Measurements from ENCODE around the gene TBX3.
"Not testable (repeated sequence)": the region's sequence is repeated elsewhere in the genome, so short reads cannot be mapped to it uniquely, and the experiment has no call there.

Gene TBX3

GRCh38 chr12:114684098-114684869 lies at the start of gene TBX3:
TBX3 (minus strand) TSS chr12:114684175; CDS start chr12:114683200, 975 bp downstream.
- DNase-seq (ENCODE audit: low spot score in 2 of 2) (no peak), ATAC-seq (peak; percentile 69)
- Mint-ChIP-seq H3K4me3 (peak within 1 kb of the TSS; percentile 66), H3K27ac (no peak within 1 kb of the TSS), H3K4me1 (peaks cover 22% of the 10 kb centered on the region), H3K36me3 (peaks cover 8% of the 10 kb centered on the region), H3K9me3 (no peaks in the 10 kb centered on the region)

DNA sequence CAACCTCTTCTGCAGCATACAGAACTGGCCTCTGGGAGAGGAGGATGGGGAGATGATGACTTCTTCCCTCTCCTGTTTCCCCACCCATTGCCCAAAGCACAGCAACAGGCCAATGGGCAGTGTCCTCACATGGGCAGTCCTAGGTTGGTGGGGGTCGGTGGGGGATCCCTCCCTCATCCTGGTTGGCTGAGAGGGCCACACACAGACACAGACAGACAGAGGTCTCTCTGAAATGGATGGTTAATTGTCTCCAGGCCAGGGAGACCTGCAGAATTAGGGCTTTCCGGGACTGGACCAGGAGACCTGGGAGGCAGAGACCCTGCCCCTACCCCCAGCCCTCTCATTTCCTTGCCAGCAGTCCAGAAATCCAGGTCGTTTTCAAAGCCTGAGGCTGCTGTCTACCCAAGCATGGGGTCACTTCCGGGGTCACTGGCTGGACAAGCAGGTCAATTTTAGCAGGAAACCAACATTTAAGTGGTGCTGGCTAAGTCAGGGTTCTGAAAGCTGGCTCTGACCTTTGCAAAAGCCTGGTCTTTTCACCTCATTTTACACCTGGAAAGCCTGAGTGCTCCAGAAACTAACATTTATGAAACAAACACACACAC lies 48.6 kb upstream of the TBX3 start:
- H3K36me3 Mint-ChIP-seq: no peaks in the 10 kb centered on the region
- DNase-seq (ENCODE audit: low spot score in 2 of 2): no peak
- H3K27ac Mint-ChIP-seq: no peak overlapping the region
- no peak overlapping the region for H3K4me3 Mint-ChIP-seq
- no peaks in the 10 kb centered on the region for H3K9me3 Mint-ChIP-seq
- ATAC-seq: no peak
- no peaks in the 10 kb centered on the region for H3K4me1 Mint-ChIP-seq

DNA sequence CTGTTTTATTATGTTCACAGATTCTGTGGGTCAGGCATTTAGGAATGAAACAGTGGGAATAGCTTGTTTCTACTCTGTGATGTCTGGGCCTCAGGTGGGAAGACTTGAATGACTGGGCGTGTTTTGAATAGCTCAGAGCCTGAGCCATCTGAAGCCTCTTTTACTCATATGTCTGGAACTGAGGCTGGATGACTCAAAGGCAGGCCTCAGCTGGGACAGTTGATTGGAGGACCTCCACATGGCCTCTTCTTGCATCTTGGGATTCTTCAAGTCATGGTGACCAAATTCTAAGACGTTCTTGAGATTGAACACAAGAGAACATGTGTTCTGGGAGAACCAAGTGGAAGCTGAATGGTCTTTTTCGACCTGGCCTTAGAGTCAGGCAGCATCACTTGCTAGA lies 45.8 kb upstream of the TBX3 start:
- no peak overlapping the region for H3K27ac Mint-ChIP-seq
- DNase-seq (ENCODE audit: low spot score in 2 of 2): no peak
- no peak for ATAC-seq
- H3K4me1 Mint-ChIP-seq: no peaks in the 10 kb centered on the region
- no peaks in the 10 kb centered on the region for H3K36me3 Mint-ChIP-seq
- no peaks in the 10 kb centered on the region for H3K9me3 Mint-ChIP-seq
- no peak overlapping the region for H3K4me3 Mint-ChIP-seq

DNA sequence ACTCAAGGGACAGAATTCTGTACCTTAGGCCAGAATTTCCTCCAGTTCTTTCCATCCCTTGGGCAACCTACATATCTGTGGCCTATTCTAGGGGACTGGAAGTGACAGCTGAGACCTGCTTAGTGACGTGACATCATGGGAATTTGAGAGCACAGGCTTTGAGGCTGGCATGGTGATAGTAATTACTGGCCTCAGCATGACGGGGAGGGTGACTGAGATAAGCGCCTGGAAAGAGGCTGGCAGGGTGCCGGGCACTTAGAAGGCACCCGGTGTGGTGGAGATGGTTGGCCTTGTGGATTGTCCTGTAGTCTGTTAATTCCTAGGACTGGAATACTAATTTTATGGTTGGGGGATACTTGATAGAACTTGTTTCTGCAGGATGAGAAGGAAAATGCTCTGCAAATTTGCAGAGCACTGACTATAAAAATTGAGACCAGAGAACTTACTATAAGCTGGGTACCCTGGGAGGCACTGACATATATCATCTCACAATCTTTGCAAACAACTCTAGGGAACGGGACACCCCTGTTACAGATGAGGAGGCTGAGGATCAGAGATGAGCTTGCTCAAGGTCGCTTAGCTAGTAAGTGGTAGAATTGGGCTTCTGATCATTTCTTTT lies 42.2 kb upstream of the TBX3 start:
- H3K36me3 Mint-ChIP-seq: no peaks in the 10 kb centered on the region
- no peak overlapping the region for H3K27ac Mint-ChIP-seq
- peaks cover 3% of the 10 kb centered on the region for H3K9me3 Mint-ChIP-seq
- H3K4me3 Mint-ChIP-seq: no peak overlapping the region
- no peaks in the 10 kb centered on the region for H3K4me1 Mint-ChIP-seq
- no peak for DNase-seq (ENCODE audit: low spot score in 2 of 2)
- no peak for ATAC-seq

GRCh38 chr12:114722176-114722575 lies 38.2 kb upstream of the TBX3 start:
- ATAC-seq; DNase-seq (ENCODE audit: low spot score in 2 of 2); H3K9me3 Mint-ChIP-seq; H3K27ac Mint-ChIP-seq; H3K4me1 Mint-ChIP-seq; H3K4me3 Mint-ChIP-seq; H3K36me3 Mint-ChIP-seq: not testable (repeated sequence)

DNA sequence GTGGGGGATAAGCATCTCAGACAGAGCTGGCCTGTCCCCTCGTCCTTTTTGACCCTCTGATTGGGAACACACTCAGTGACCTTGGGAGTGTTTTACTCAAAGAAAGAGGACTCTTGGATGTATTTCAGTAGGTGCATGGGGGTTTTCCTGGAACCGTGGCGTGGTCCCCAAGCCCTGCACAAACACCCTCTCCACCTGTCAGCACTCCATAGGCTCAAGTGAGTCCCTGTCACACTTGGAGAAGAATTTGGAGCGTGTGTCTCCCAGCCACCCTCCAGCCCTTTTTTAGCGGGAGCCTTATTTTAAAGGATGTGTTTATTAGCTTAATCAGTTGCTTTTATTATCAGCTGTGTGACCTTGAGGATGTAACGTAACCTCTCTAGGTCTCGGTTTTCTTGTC lies 37.3 kb upstream of the TBX3 start:
- Mint-ChIP-seq H3K36me3 (no peaks in the 10 kb centered on the region), H3K4me1 (no peaks in the 10 kb centered on the region), H3K9me3 (peaks cover 7% of the 10 kb centered on the region), H3K27ac (no peak overlapping the region), H3K4me3 (no peak overlapping the region)
- ATAC-seq (no peak), DNase-seq (ENCODE audit: low spot score in 2 of 2) (no peak)

DNA sequence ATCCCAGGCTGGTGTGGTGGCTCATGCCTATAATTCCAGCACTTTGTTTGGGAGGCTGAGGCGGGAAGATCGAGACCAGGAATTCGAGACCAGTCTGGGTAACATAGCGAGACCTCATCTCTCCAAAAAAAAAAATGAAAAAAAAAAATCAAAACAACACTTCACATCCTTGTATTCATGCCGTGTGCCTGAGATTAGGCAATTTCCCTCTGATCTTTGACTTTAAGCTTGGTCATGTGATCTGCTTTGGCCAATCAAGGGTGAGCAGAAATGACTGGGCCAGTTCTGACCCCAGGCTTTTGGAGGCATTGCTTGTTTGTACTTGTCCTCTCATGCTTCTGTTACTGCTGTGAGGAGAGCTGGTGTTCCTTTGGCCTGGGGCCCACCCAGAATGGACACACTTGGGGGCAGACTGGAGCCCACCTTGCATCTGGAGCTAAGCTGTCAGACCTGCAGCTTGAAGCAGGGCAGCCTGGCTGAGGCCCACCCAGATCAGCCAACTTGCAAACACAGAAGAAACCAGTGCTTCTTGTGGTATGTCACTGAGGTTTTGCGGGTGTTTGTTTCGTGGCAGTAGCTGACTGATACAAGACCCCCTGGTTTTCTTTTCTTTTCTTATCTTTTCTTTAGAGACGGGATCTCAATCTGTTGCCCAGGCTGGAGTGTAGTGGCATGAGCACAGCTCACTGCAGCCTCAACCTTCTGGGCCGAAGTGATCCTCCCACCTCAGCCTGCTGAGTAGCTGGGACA lies 29.7 kb upstream of the TBX3 start:
- Mint-ChIP-seq H3K4me1 (no peaks in the 10 kb centered on the region), H3K27ac (no peak overlapping the region), H3K4me3 (no peak overlapping the region), H3K9me3 (peaks cover 6% of the 10 kb centered on the region), H3K36me3 (no peaks in the 10 kb centered on the region)
- DNase-seq (ENCODE audit: low spot score in 2 of 2) (no peak), ATAC-seq (no peak)

GRCh38 chr12:114711689-114712152 lies 27.7 kb upstream of the TBX3 start:
- Mint-ChIP-seq H3K4me1 (no peaks in the 10 kb centered on the region), H3K27ac (no peak overlapping the region), H3K36me3 (no peaks in the 10 kb centered on the region), H3K9me3 (peaks cover 6% of the 10 kb centered on the region), H3K4me3 (no peak overlapping the region)
- ATAC-seq (no peak), DNase-seq (ENCODE audit: low spot score in 2 of 2) (no peak)

DNA sequence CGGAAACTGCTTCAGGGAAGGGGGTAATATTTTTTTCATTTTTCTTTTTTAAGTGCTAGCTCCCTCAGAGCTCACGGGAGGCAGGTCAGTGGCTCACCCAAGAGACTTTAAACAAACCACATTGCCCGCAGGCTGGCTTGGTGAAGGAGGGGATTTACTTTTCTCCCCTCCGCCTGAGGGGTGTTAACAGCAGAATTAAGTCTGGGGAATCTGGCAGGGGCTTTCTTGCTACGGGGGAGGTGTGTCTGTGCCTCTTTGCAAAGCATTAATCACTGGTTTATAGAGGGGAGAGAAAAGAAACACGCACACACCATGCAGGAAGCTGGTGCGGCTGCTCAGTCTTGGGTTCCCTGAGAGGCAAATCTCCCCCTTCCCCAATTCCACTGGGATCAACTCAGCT lies 26.2 kb upstream of the TBX3 start:
- Mint-ChIP-seq H3K36me3 (no peaks in the 10 kb centered on the region), H3K27ac (no peak overlapping the region), H3K4me3 (no peak overlapping the region), H3K4me1 (no peaks in the 10 kb centered on the region), H3K9me3 (peaks cover 2% of the 10 kb centered on the region)
- ATAC-seq (no peak), DNase-seq (ENCODE audit: low spot score in 2 of 2) (no peak)

DNA sequence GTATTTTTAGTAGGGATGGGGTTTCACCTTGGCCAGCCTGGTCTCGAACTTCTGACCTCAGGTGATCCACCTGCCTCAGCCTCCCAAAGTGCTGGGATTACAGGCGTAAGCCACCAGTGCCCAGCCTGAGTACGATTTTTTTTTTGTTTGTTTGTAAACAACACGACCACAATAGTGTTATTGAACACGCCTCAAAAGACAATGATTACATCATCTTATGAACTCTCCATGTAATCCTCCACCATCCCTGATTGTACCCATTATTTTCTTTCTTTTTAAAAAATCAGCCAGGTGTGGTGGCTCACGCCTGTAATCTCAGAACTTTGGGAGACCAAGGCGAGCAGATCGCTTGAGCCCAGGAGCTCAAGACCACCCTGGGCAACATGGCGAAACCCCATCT lies 25.1 kb upstream of the TBX3 start:
- no peak for DNase-seq (ENCODE audit: low spot score in 2 of 2)
- no peak overlapping the region for H3K4me3 Mint-ChIP-seq
- H3K4me1 Mint-ChIP-seq: no peaks in the 10 kb centered on the region
- no peaks in the 10 kb centered on the region for H3K36me3 Mint-ChIP-seq
- no peak overlapping the region for H3K27ac Mint-ChIP-seq
- peaks cover 2% of the 10 kb centered on the region for H3K9me3 Mint-ChIP-seq
- ATAC-seq: no peak

DNA sequence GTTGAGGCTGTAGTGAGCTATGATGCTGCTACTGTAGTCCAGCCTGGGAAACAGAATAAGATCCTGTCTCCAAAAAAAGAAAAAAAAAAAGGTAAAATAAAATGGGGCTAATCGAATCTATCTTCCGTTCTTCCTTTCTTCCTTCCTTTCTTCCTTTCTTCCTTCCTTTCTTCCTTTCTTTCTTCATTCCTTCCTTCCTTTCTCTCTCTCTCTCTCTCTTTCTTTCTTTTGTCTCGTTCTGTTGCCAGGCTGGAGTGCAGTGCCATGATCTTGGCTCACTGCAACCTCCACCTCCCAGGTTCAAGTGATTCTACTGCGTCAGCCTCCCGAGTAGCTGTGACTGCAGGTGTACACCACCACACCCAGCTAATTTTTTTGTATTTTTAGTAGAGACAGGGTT lies 24.6 kb upstream of the TBX3 start:
- DNase-seq (ENCODE audit: low spot score in 2 of 2); ATAC-seq; H3K27ac Mint-ChIP-seq; H3K9me3 Mint-ChIP-seq; H3K36me3 Mint-ChIP-seq; H3K4me1 Mint-ChIP-seq; H3K4me3 Mint-ChIP-seq: not testable (repeated sequence)

DNA sequence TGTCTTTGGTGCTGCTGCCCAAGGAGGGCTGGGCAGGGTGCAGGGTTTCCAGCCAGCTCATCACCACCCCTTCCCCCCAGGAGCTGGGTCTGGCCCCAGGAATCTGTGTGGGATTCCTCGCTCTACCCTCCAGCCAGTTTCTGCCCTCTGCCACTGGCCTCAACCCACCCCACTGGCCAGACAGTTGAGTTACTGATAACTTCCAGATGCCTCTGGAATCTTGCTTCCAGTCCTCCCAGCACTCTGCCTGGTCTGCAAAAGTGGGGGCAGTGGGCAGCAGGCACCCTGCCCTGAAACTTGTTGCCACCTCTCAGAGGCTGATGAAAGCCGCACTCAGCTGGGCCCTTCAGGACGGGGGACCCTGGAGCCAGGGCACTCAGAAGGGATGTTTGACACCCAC lies 20.1 kb upstream of the TBX3 start:
- ATAC-seq: no peak
- no peaks in the 10 kb centered on the region for H3K9me3 Mint-ChIP-seq
- DNase-seq (ENCODE audit: low spot score in 2 of 2): no peak
- no peaks in the 10 kb centered on the region for H3K36me3 Mint-ChIP-seq
- H3K27ac Mint-ChIP-seq: no peak overlapping the region
- no peak overlapping the region for H3K4me3 Mint-ChIP-seq
- no peaks in the 10 kb centered on the region for H3K4me1 Mint-ChIP-seq

- no peak overlapping the region for H3K27ac Mint-ChIP-seq
- DNase-seq (ENCODE audit: low spot score in 2 of 2): no peak
- ATAC-seq: no peak
- H3K36me3 Mint-ChIP-seq: no peaks in the 10 kb centered on the region
- no peaks in the 10 kb centered on the region for H3K4me1 Mint-ChIP-seq
- no peaks in the 10 kb centered on the region for H3K9me3 Mint-ChIP-seq
- no peak overlapping the region for H3K4me3 Mint-ChIP-seq
Observed at GRCh38 chr12:114703060-114703493, 19.1 kb upstream of the TBX3 start.

DNA sequence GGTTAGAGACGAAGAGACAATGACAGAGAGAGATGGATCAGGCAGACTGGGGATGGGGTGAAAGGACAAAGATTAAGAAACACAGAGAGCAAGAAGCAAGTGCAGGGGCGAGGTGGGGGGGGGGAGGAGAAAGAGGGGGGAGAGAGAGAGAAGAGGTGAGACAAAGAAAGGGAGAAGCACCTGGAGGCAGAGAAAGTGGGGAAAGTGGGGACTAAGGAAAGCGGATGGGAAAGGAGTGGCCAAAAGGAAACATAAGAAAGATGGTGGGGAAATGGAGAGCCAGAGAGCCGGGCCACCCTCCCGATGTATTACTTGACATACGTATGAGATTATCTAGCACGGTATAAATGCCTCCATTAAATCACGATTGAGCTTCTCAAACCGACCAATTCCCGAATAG lies 18.5 kb upstream of the TBX3 start:
- ATAC-seq (no peak), DNase-seq (ENCODE audit: low spot score in 2 of 2) (no peak)
- Mint-ChIP-seq H3K36me3 (no peaks in the 10 kb centered on the region), H3K4me1 (no peaks in the 10 kb centered on the region), H3K4me3 (no peak overlapping the region), H3K27ac (no peak overlapping the region), H3K9me3 (no peaks in the 10 kb centered on the region)

- DNase-seq (ENCODE audit: low spot score in 2 of 2): no peak
Observed at GRCh38 chr12:114701553-114701952, 17.6 kb upstream of the TBX3 start.

More at GRCh38 chr12:114701553-114701952, 17.6 kb upstream of the TBX3 start:
- no peak for ATAC-seq
- no peak overlapping the region for H3K4me3 Mint-ChIP-seq
- H3K36me3 Mint-ChIP-seq: no peaks in the 10 kb centered on the region
- H3K27ac Mint-ChIP-seq: no peak overlapping the region
- no peaks in the 10 kb centered on the region for H3K9me3 Mint-ChIP-seq
- H3K4me1 Mint-ChIP-seq: no peaks in the 10 kb centered on the region

Measured in stimulated activated effector memory CD8-positive, alpha-beta T cell treated with anti-CD3 and anti-CD28 coated beads, Interleukin-12 subunit alpha, Interleukin-12 subunit beta, amount 100 ng/mL, for 72 hours (primary cell).